ENCODE data around the gene DUOX2.

DNA sequence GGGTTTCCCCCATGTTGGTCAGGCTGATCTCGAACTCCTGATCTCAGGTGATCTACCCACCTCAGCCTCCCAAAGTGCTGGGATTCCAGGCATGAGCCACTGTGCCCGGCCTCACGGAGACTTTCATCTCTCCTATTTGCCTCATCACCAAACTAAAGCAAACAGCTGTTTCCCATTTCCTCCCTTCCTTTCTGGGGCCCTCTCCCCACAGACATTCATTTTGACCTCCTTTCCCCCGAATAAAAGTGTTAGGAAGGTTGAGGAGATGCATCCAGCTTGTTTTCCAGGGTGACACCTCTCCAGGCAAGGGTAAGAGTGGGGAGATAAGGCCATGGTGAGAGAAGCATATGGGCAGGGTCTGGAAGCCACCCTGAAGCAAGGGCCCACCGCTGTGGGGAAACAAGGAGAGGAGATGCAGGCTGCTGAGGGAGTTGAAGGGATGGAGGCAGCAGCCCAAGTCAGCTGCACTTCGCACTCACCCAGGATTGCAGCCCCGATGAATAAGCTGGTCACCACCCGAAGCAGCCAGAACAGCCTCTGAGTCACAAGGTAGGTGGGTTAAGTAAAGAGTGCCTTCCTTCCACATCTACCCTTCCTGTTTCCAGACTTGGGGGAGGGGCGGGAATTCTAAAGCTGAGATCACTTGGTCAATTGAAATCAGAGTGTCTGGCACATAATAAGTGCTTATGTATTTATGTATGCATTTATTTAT lies 7.9 kb upstream of the DUOX2 start:
- TF ChIP-seq, protein P1, sequence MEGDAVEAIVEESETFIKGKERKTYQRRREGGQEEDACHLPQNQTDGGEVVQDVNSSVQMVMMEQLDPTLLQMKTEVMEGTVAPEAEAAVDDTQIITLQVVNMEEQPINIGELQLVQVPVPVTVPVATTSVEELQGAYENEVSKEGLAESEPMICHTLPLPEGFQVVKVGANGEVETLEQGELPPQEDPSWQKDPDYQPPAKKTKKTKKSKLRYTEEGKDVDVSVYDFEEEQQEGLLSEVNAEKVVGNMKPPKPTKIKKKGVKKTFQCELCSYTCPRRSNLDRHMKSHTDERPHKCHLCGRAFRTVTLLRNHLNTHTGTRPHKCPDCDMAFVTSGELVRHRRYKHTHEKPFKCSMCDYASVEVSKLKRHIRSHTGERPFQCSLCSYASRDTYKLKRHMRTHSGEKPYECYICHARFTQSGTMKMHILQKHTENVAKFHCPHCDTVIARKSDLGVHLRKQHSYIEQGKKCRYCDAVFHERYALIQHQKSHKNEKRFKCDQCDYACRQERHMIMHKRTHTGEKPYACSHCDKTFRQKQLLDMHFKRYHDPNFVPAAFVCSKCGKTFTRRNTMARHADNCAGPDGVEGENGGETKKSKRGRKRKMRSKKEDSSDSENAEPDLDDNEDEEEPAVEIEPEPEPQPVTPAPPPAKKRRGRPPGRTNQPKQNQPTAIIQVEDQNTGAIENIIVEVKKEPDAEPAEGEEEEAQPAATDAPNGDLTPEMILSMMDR (IDR thresholded peaks at IDR 0.05), result no peak
- no peak for TF ChIP-seq POLR2A (IDR thresholded peaks at IDR 0.05)

Measured in lower leg skin (tissue), 3 donors.